ENCODE measurements around the gene PDXP. TPM values are rescaled to one million over a fixed set of nuclear protein-coding genes. Genes with fewer than 3 reads are reported as not detected.
"Not testable (repeated sequence)": the region's sequence is repeated elsewhere in the genome, so short reads cannot be mapped to it uniquely, and the experiment has no call there.

The PDXP gene
- total RNA-seq, 1 experiment from 2014 or later: 18.4 TPM

- CTCF ChIA-PET: interaction anchor here (2.1 kb wide), 1 partner anchor 12 kb away, joined by 4 read pairs; no protein-coding TSS in a partner anchor
- TF ChIP-seq, protein P1, sequence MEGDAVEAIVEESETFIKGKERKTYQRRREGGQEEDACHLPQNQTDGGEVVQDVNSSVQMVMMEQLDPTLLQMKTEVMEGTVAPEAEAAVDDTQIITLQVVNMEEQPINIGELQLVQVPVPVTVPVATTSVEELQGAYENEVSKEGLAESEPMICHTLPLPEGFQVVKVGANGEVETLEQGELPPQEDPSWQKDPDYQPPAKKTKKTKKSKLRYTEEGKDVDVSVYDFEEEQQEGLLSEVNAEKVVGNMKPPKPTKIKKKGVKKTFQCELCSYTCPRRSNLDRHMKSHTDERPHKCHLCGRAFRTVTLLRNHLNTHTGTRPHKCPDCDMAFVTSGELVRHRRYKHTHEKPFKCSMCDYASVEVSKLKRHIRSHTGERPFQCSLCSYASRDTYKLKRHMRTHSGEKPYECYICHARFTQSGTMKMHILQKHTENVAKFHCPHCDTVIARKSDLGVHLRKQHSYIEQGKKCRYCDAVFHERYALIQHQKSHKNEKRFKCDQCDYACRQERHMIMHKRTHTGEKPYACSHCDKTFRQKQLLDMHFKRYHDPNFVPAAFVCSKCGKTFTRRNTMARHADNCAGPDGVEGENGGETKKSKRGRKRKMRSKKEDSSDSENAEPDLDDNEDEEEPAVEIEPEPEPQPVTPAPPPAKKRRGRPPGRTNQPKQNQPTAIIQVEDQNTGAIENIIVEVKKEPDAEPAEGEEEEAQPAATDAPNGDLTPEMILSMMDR (IDR thresholded peaks at IDR 0.05; ENCODE audit: unreplicated experiment): no peak
- BruUV-seq (replicated peaks): no TSS peak
- Mint-ChIP-seq H3K27me3 (ENCODE audit: unreplicated experiment) (no peaks in the 10 kb centered on the region), H3K4me3 (ENCODE audit: low read depth, unreplicated experiment) (no peak overlapping the region), H3K4me1 (ENCODE audit: low read depth, unreplicated experiment) (peaks cover 19% of the 10 kb centered on the region), H3K27ac (ENCODE audit: unreplicated experiment) (no peak overlapping the region), H3K9me3 (ENCODE audit: low read depth, unreplicated experiment) (no peaks in the 10 kb centered on the region), H3K36me3 (ENCODE audit: insufficient read depth, unreplicated experiment) (peaks cover 31% of the 10 kb centered on the region)
- intact Hi-C loops (cut with micrococcal nuclease; ENCODE audit: unreplicated experiment): no loop called here
- no peak for DNase-seq
These were observed 3.3 kb upstream of the PDXP start for GRCh38 chr22:37655252-37655563.

DNA sequence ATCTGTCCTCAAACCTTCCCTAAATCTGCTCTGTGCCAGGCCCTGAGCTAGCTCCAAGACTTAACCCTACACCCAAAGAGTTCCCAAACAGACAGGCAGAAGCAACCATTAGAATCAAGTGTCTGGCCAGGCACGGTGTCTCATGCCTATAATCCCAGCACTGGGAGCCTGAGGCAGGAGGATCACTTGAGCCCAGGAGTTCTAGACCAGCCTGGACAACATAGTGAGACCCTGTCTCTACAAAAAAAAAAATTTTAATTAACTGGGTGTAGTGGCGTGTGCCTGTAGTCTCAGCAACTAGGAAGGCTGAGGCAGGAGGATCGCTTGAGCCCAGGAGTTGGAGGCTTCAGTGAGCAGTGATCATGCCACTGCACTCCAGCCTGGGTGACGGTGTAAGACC, 1.9 kb upstream of the PDXP start:
- BruUV-seq (replicated peaks); H3K27ac Mint-ChIP-seq (ENCODE audit: unreplicated experiment); DNase-seq; H3K9me3 Mint-ChIP-seq (ENCODE audit: low read depth, unreplicated experiment); H3K4me3 Mint-ChIP-seq (ENCODE audit: low read depth, unreplicated experiment); H3K27me3 Mint-ChIP-seq (ENCODE audit: unreplicated experiment); intact Hi-C loops (cut with micrococcal nuclease; ENCODE audit: unreplicated experiment): not testable (repeated sequence)
- H3K36me3 Mint-ChIP-seq (ENCODE audit: insufficient read depth, unreplicated experiment): peaks cover 31% of the 10 kb centered on the region
- peaks cover 32% of the 10 kb centered on the region for H3K4me1 Mint-ChIP-seq (ENCODE audit: low read depth, unreplicated experiment)
- CTCF ChIA-PET: interaction anchor here (2.1 kb wide), 1 partner anchor 13 kb away, joined by 4 read pairs; no protein-coding TSS in a partner anchor

- no peak for DNase-seq
- peak overlapping the region; percentile 92 for H3K4me3 Mint-ChIP-seq (ENCODE audit: low read depth, unreplicated experiment)
- TF ChIP-seq, protein P1 (IDR thresholded peaks at IDR 0.05; ENCODE audit: unreplicated experiment): no peak
- H3K27me3 Mint-ChIP-seq (ENCODE audit: unreplicated experiment): no peaks in the 10 kb centered on the region
- H3K4me1 Mint-ChIP-seq (ENCODE audit: low read depth, unreplicated experiment): peaks cover 40% of the 10 kb centered on the region
- peaks cover 25% of the 10 kb centered on the region for H3K36me3 Mint-ChIP-seq (ENCODE audit: insufficient read depth, unreplicated experiment)
- H3K27ac Mint-ChIP-seq (ENCODE audit: unreplicated experiment): peak overlapping the region; percentile 92
- no peaks in the 10 kb centered on the region for H3K9me3 Mint-ChIP-seq (ENCODE audit: low read depth, unreplicated experiment)
- intact Hi-C loops (cut with micrococcal nuclease; ENCODE audit: unreplicated experiment): no loop called here
- no TSS peak for BruUV-seq (replicated peaks)
- CTCF ChIA-PET: interaction anchor here (0.8 to 2.0 kb wide), 7 partner anchors 9 to 134 kb away, joined by 3 to 27 read pairs (median 5); partner anchors contain the start of genes GGA1 and NOL12
These were observed 862 bp upstream of the PDXP start for GRCh38 chr22:37657590-37658132.

DNA sequence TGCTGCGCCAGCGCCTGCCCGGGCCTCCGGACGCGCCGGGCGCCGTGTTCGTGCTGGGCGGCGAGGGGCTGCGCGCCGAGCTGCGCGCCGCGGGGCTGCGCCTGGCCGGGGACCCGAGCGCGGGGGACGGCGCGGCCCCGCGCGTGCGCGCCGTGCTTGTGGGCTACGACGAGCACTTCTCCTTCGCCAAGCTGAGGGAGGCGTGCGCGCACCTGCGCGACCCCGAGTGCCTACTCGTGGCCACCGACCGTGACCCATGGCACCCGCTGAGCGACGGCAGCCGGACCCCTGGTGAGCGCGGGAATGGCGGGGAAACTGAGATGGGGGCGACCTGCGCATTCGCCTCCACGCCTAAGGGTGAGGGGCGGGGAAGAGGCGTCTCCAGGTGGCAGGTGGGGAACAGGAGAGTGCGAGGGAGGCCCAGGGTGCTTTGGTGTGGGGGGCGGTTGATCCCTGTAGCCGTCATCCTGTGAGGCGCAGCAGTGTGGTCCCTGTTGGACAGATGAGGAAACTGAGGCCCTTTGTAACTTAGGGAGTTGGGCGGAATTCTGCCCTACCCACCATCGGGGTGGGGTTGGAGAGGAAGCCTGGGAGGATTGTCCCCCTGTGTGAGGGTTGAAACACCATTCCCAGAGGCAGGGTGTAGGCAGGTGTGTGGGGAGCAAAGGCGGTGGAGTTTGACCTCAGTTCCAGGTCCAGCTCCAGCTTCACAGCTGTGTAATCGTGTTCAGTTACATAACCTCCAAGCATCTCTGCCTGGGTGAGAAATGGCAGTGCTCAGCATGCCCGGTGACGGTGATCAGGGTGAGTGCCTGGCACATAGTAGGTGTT, 758 bp downstream of the PDXP start:
- no peaks in the 10 kb centered on the region for H3K27me3 Mint-ChIP-seq (ENCODE audit: unreplicated experiment)
- TF ChIP-seq, protein P1 (IDR thresholded peaks at IDR 0.05; ENCODE audit: unreplicated experiment): no peak
- peaks cover 40% of the 10 kb centered on the region for H3K4me1 Mint-ChIP-seq (ENCODE audit: low read depth, unreplicated experiment)
- intact Hi-C loops (cut with micrococcal nuclease; ENCODE audit: unreplicated experiment): no loop called here
- H3K36me3 Mint-ChIP-seq (ENCODE audit: insufficient read depth, unreplicated experiment): peaks cover 27% of the 10 kb centered on the region
- H3K27ac Mint-ChIP-seq (ENCODE audit: unreplicated experiment): peak overlapping the region; percentile 74
- no TSS peak for BruUV-seq (replicated peaks)
- DNase-seq: no peak
- no peaks in the 10 kb centered on the region for H3K9me3 Mint-ChIP-seq (ENCODE audit: low read depth, unreplicated experiment)
- CTCF ChIA-PET: interaction anchor here (0.6 to 2.0 kb wide), 4 partner anchors 16 to 133 kb away, joined by 4 to 27 read pairs (median 7); partner anchors contain the start of gene GGA1
- peak overlapping the region; percentile 92 for H3K4me3 Mint-ChIP-seq (ENCODE audit: low read depth, unreplicated experiment)

All from Calu3 (cell line).